H1 (cell line): Measurements from ENCODE around the gene AGAP1. TPM values are rescaled to one million over a fixed set of nuclear protein-coding genes. Genes with fewer than 3 reads are reported as not detected.

Experiments
- CTCF ChIP-seq, 3 experiments: IDR thresholded peaks; 1 replicate in 2 of 3; 2 replicates in 1 of 3; pipeline versions ENCODE4 v1.5.1 to v1.6.1; 2011; ENCODE audit warnings: low read length in 3 of 3, mild to moderate bottlenecking in 3 of 3, inconsistent platforms in 2 of 3, low read depth in 1 of 3, moderate library complexity in 1 of 3; ENCODE audit not compliant: insufficient read depth in 1 of 3; ENCODE audit errors: control extremely low read depth in 1 of 3
- GABPA ChIP-seq: IDR thresholded peaks from 2 replicates; pipeline ENCODE4 v1.6.1; 2011; ENCODE audit warnings: mild to moderate bottlenecking, low read length, moderate library complexity, borderline replicate concordance; ENCODE audit not compliant: insufficient read depth
- HDAC6 ChIP-seq: IDR thresholded peaks from one replicate; pipeline ENCODE4 v1.7.1; 2012; ENCODE audit warnings: low read depth, mild to moderate bottlenecking, inconsistent platforms, low read length, moderate library complexity
- JUN ChIP-seq: IDR thresholded peaks from 2 replicates; pipeline ENCODE4 v1.6.1; 2011; ENCODE audit warnings: low read depth, mild to moderate bottlenecking, improper control_type of control experiment, low read length
- SUZ12 ChIP-seq: fragments of 200-600 bp; sonication (generic); IDR thresholded peaks from 2 replicates; pipeline ENCODE4 v1.6.1; 2012; ENCODE audit warnings: mild to moderate bottlenecking, inconsistent platforms, low read length, moderate library complexity, mixed read lengths
- TCF12 ChIP-seq: IDR thresholded peaks from 2 replicates; pipeline ENCODE4 v1.6.1; 2011; ENCODE audit warnings: low read depth, mild to moderate bottlenecking, low read length
- polyA plus RNA-seq, 7 experiments: library from polyadenylated mRNA; depleted of rRNA in 3 of 7; stranded (reverse) in 5 of 7; unstranded in 2 of 7; fragments of >200 nt in 5 of 7; fragments of 200-250 nt in 2 of 7; gene quantifications; 1 replicate in 5 of 7; 2 replicates in 1 of 7; 4 replicates in 1 of 7; pipeline versions ENCODE4 v1.2.1 to v1.2.3, GENCODE V29; 2011 to 2013; ENCODE audit warnings: missing spikeins in 2 of 7, mixed read lengths in 2 of 7
- total RNA-seq: library from RNA; stranded (reverse); fragmentation: NEBNext Ultra II Directional; extraction: Animal tissue kit (Norgen Biotek cat#: 25700); gene quantifications from 2 replicates; pipeline ENCODE4 v1.2.1, GENCODE V29; 2021
- TF ChIP-seq, protein P1 (sequence below): IDR thresholded peaks from 2 replicates; pipeline ENCODE4 v1.6.1; 2011; ENCODE audit warnings: low read length, improper control_type of control experiment

AGAP1 gene
- total and polyA plus RNA-seq, 2 of the 8 experiments (the other 6 are each of a cell fraction or from before 2014, with no cell fraction given) = 18.1 to 39.4 TPM

GRCh38 chr2:235918876-235919275 lies 425.0 kb downstream of the AGAP1 start (continued):
- TF ChIP-seq HDAC6 (no peak), JUN (no peak), TCF12 (no peak), SUZ12 (no peak), GABPA (no peak), CTCF (IDR thresholded peaks at IDR 0.05; ENCODE audit: control extremely low read depth in 1 of 3, insufficient read depth in 1 of 3, low read depth in 1 of 3, low read length in 3 of 3) (no peak)
- TF ChIP-seq, protein P1, sequence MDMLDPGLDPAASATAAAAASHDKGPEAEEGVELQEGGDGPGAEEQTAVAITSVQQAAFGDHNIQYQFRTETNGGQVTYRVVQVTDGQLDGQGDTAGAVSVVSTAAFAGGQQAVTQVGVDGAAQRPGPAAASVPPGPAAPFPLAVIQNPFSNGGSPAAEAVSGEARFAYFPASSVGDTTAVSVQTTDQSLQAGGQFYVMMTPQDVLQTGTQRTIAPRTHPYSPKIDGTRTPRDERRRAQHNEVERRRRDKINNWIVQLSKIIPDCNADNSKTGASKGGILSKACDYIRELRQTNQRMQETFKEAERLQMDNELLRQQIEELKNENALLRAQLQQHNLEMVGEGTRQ = no peak
